GM21529 (cell line): ENCODE measurements around the gene SMIM10L2A.
"Not testable (repeated sequence)": the region's sequence is repeated elsewhere in the genome, so short reads cannot be mapped to it uniquely, and the experiment has no call there.

ENCODE experiments used
- ATAC-seq: cut with Tn5 transposase; IDR thresholded peaks from one replicate; pipeline ENCODE4 v1.9.1; 2021; ENCODE audit not compliant: unreplicated experiment

Gene SMIM10L2A

GRCh38 chrX:135421932-135422809, at the start of gene SMIM10L2A:
Gene SMIM10L2A, plus strand, starts transcription at chrX:135421944. Its CDS starts 188 bp downstream, at chrX:135422132.
- peak; percentile 53 for ATAC-seq

GRCh38 chrX:135373357-135373756, 48.4 kb upstream of the SMIM10L2A start:
- ATAC-seq: no peak

GRCh38 chrX:135382260-135382659, 39.5 kb upstream of the SMIM10L2A start:
- ATAC-seq: no peak

GRCh38 chrX:135383249-135383648, 38.5 kb upstream of the SMIM10L2A start:
- ATAC-seq: no peak

GRCh38 chrX:135384161-135384836, 37.4 kb upstream of the SMIM10L2A start:
- no peak for ATAC-seq

GRCh38 chrX:135388841-135389240, 32.9 kb upstream of the SMIM10L2A start:
- no peak for ATAC-seq

- no peak for ATAC-seq
Measured at GRCh38 chrX:135389243-135389642, 32.5 kb upstream of the SMIM10L2A start.

- ATAC-seq: no peak
Measured at GRCh38 chrX:135389717-135390116, 32.0 kb upstream of the SMIM10L2A start.

- ATAC-seq: no peak
Measured at GRCh38 chrX:135391734-135392133, 30.0 kb upstream of the SMIM10L2A start.

GRCh38 chrX:135393051-135393450, 28.7 kb upstream of the SMIM10L2A start:
- no peak for ATAC-seq

GRCh38 chrX:135395064-135395463, 26.7 kb upstream of the SMIM10L2A start:
- ATAC-seq: no peak

GRCh38 chrX:135396109-135396508, 25.6 kb upstream of the SMIM10L2A start:
- ATAC-seq: no peak

- no peak for ATAC-seq
Measured at GRCh38 chrX:135396566-135396965, 25.2 kb upstream of the SMIM10L2A start.

GRCh38 chrX:135397652-135398051, 24.1 kb upstream of the SMIM10L2A start:
- ATAC-seq: no peak

GRCh38 chrX:135403374-135403773, 18.4 kb upstream of the SMIM10L2A start:
- no peak for ATAC-seq

GRCh38 chrX:135406428-135406827, 15.3 kb upstream of the SMIM10L2A start:
- not testable (repeated sequence) for ATAC-seq

GRCh38 chrX:135408794-135409193, 12.9 kb upstream of the SMIM10L2A start:
- no peak for ATAC-seq

GRCh38 chrX:135410861-135411627, 10.7 kb upstream of the SMIM10L2A start:
- ATAC-seq: no peak

GRCh38 chrX:135411893-135412292, 9.9 kb upstream of the SMIM10L2A start:
- no peak for ATAC-seq

GRCh38 chrX:135416546-135416945, 5.2 kb upstream of the SMIM10L2A start:
- no peak for ATAC-seq

GRCh38 chrX:135420831-135421230, 913 bp upstream of the SMIM10L2A start:
- no peak for ATAC-seq
